ENCODE results near the gene ATP6V1F. TPM values are rescaled to one million over a fixed set of nuclear protein-coding genes. Genes with fewer than 3 reads are reported as not detected.

The ATP6V1F gene
- total and polyA plus RNA-seq, 7 experiments from 2014 or later = 58.4 to 340 (median 101) TPM

DNA sequence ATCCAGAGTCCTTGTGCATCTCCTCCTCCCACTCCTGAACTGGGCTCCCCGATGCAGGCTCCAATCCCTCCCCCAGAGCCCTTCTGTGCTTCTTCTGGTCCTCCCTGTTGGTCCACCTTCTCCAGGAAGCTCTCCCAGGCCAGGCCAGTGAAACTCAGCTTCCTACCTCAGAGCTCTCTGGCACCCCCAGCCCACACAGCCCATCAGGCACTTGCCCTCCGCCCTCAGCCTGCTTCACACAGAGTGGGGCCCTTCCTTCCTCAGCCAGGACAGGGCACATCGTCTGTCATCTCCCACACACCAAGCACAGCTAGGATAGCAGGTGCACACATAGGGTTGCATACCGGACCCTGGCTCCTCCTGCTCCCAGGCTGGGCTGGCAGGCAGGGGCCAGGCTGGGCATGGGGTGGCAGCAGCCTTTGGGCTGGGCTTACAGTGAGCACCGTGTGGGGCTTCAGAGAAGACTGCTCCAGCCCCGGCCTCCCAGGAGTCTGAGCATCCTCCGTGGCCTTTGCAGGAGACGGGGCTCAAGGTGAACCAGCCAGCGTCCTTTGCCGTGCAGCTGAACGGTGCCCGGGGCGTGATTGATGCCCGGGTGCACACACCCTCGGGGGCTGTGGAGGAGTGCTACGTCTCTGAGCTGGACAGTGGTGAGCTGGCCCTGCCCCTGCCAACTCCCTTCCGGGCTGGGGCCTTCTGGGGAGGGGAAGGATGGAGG lies 6.5 kb upstream of the ATP6V1F start:
- Histone ChIP-seq H3K4me3 (ENCODE audit: low read length) (no peak overlapping the region), H3K9me3 (ENCODE audit: control insufficient read depth in 2 of 3, low read length in 3 of 3) (no peaks in the 10 kb centered on the region), H3K36me3 (ENCODE audit: control insufficient read depth in 2 of 3, insufficient read depth in 3 of 3, low read length in 3 of 3) (no peaks in the 10 kb centered on the region), H3K27ac (ENCODE audit: low read depth, low read length) (no peak overlapping the region), H3K4me1 (ENCODE audit: control insufficient read depth in 2 of 2, insufficient read depth in 2 of 2, low read length in 2 of 2) (no peaks in the 10 kb centered on the region), H3K27me3 (ENCODE audit: control insufficient read depth in 2 of 2, insufficient read depth in 2 of 2, low read length in 2 of 2) (no peaks in the 10 kb centered on the region)
- no peak for DNase-seq
- Mint-ChIP-seq H3K27ac (no peak overlapping the region), H3K9me3 (no peaks in the 10 kb centered on the region), H3K4me3 (no peak overlapping the region), H3K36me3 (no peaks in the 10 kb centered on the region), H3K4me1 (peaks cover 0 to 10% (median 0%) of the 10 kb centered on the region in 7 donors), H3K27me3 (peaks cover 0 to 4% (median 0%) of the 10 kb centered on the region in 5 donors)
- POLR2A ChIA-PET = no interaction called here
- CTCF ChIA-PET = no interaction called here
- intact Hi-C loops (cut with micrococcal nuclease) = no loop called here
- no peak for ATAC-seq

DNA sequence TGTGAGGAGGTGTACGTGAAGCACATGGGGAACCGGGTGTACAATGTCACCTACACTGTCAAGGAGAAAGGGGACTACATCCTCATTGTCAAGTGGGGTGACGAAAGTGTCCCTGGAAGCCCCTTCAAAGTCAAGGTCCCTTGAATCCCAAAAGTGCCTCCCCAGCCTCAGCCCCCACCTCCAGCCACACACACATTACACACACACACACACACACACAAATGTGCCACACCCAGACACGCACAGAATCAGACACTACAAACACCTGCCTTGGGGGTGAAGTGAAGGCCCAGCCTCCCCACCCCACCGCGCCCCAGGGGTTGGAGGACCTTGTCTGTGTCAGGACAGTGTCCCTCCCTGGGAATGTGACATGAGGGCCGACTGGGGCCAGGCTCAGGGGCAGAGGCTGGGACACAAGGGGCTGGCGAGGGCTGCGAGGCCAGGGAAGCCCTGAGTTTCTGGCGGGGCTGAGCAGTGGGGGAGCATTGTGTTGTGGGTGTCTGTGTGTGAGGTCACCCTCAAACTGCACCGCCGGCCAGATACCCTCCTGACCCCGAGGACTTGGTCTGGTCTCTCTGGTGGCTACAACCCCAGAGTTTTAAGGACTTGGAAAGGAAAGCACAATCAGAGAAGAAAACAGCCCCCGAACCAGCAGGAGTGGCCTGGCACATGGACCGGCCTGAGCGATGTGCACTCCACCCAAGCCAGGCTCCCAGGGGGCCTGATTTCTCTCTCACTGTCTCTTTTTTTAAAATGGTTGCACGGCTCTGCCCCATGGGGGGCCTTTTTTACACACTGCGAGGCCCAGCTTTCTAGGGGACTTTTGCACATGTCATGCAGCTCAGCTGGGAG lies 4.0 kb upstream of the ATP6V1F start:
- POLR2A ChIA-PET = no interaction called here
- Mint-ChIP-seq H3K4me3 (no peak overlapping the region), H3K9me3 (no peaks in the 10 kb centered on the region), H3K36me3 (peaks cover 0 to 3% (median 0%) of the 10 kb centered on the region in 5 donors), H3K27ac (no peak overlapping the region), H3K4me1 (peaks cover 7 to 20% (median 12%) of the 10 kb centered on the region in 7 donors), H3K27me3 (peaks cover 0 to 4% (median 0%) of the 10 kb centered on the region in 5 donors)
- no peak for DNase-seq
- Histone ChIP-seq H3K27me3 (ENCODE audit: control insufficient read depth in 2 of 2, insufficient read depth in 2 of 2, low read length in 2 of 2) (no peaks in the 10 kb centered on the region), H3K27ac (ENCODE audit: low read depth, low read length) (no peak overlapping the region), H3K4me1 (ENCODE audit: control insufficient read depth in 2 of 2, insufficient read depth in 2 of 2, low read length in 2 of 2) (peaks cover 7 to 9% of the 10 kb centered on the region in 2 donors), H3K36me3 (ENCODE audit: control insufficient read depth in 2 of 3, insufficient read depth in 3 of 3, low read length in 3 of 3) (peaks cover 0 to 3% (median 0%) of the 10 kb centered on the region in 3 experiments), H3K4me3 (ENCODE audit: low read length) (no peak overlapping the region), H3K9me3 (ENCODE audit: control insufficient read depth in 2 of 3, low read length in 3 of 3) (no peaks in the 10 kb centered on the region)
- CTCF ChIA-PET = no interaction called here
- intact Hi-C loops (cut with micrococcal nuclease) = no loop called here
- ATAC-seq = no peak

DNA sequence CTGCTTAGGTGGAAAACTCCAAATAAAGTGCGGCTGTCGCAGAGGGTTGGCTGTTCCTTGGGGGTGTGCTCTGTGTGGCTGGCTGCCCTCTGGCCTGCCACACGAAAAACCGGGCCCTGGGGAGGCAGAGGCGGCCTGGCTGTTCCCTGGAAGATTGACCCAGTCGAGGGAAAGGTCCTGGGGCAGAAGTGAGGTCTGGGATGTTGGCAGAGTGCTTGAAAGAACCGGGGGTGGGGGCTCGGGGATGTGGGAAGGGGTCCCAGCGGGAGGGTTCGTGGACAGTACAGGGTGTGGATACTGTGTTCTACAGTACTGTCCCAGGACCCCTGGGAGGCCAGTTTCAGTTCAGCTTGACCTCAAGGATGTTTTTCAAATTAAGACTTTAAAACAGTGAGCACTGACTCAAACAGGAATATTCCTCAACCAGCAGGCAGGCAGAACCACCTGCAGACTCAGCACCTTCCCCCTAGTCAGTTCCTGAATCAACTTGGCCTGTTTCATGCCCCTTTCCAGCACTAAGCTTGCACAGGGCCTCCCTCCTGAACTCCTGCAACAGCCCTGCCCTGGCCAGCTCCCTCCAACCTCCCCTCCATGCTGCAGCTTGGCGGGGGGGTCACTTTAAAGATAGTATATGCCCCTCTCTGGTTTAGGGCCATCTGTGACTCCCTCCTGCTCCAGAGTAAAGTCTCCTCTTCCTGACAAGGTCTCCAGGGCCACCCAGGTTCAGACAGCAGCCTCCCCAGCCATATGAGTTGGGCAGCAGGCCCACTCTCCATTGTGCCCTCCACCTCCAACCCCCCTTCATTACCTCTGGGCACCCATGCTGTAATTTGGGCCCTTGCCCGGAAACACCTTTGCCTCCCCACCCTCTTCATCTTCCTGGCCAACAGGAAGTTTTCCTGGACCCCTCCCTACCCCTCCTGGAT lies 3.2 kb upstream of the ATP6V1F start:
- Mint-ChIP-seq H3K27me3 (peaks cover 0 to 2% (median 0%) of the 10 kb centered on the region in 5 donors), H3K9me3 (no peaks in the 10 kb centered on the region), H3K36me3 (peaks cover 0 to 3% (median 0%) of the 10 kb centered on the region in 5 donors), H3K4me3 (no peak overlapping the region), H3K27ac (no peak overlapping the region), H3K4me1 (peaks cover 7 to 24% (median 17%) of the 10 kb centered on the region in 7 donors)
- intact Hi-C loops (cut with micrococcal nuclease) = loop anchor here (5.0 to 10.0 kb wide), 6 partner anchors 67 to 1272 kb away; partner anchors contain the start of genes CCDC136 (in 2 of the 2), HILPDA (in 2 of the 2), ARF5 (in 1 of the 2) and GCC1 (in 1 of the 2)
- Histone ChIP-seq H3K27me3 (ENCODE audit: control insufficient read depth in 2 of 2, insufficient read depth in 2 of 2, low read length in 2 of 2) (no peaks in the 10 kb centered on the region), H3K9me3 (ENCODE audit: control insufficient read depth in 2 of 3, low read length in 3 of 3) (no peaks in the 10 kb centered on the region), H3K27ac (ENCODE audit: low read depth, low read length) (no peak overlapping the region), H3K4me3 (ENCODE audit: low read length) (no peak overlapping the region), H3K36me3 (ENCODE audit: control insufficient read depth in 2 of 3, insufficient read depth in 3 of 3, low read length in 3 of 3) (peaks cover 0 to 3% (median 0%) of the 10 kb centered on the region in 3 experiments), H3K4me1 (ENCODE audit: control insufficient read depth in 2 of 2, insufficient read depth in 2 of 2, low read length in 2 of 2) (peaks cover 12 to 15% of the 10 kb centered on the region in 2 donors)
- ChIA-PET POLR2A (no interaction called here), CTCF (no interaction called here)
- ATAC-seq = no peak
- no peak for DNase-seq

DNA sequence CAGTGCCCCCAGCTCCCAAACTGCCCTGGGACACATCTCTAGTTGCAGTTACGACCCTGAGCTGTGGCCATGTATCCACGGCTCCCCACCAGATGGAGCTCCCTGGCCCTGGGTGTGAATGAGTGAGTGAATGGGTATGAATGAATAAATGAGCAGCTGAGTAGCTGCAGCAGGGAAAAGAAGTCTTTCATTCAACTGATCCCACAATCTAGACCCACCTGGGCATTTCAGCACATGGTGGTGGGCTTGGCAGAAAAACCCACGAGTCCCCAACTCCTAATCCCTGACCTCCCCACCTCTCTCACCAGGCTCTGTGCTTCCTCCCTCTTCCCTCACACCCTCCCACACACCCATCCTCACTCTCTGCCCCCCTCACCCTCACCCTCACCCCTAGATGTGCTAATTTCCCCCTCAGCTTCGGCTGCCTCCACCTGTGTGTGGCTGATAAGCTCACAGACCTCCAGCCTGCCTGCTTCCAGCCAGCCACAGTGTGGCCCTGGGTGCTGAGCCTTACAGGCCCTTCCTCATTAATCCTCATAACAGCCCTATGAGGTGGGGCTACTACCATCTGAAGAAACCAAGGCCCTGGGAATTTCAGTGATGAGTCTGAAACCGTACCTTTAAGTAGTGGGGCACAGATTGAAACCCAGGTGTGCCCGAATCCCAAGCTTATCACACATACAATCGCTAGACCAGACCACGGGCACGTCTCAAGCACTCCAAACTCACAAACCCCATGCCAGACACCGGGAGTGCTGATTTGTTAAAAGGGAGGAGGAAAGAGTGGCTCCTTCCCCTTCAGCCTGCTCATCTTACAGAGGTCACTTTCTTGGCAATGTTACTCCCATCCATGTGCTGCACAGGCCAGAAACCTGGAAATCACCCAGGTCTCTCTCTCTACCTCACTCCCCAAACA lies 2.2 kb upstream of the ATP6V1F start:
- ChIA-PET CTCF (interaction anchor here (0.5 kb wide), 1 partner anchor 1082 kb away, joined by 4 read pairs; no protein-coding TSS in a partner anchor), POLR2A (no interaction called here)
- no peaks in the 10 kb centered on the region for H3K27me3 ChIP-seq (ENCODE audit: control insufficient read depth in 2 of 2, insufficient read depth in 2 of 2, low read length in 2 of 2)
- H3K36me3 ChIP-seq (ENCODE audit: control insufficient read depth in 2 of 3, insufficient read depth in 3 of 3, low read length in 3 of 3) = peaks cover 0 to 10% (median 0%) of the 10 kb centered on the region in 3 experiments
- ATAC-seq (no peak), DNase-seq (no peak)
- intact Hi-C loops (cut with micrococcal nuclease) = loop anchor here (5.0 to 10.0 kb wide), 6 partner anchors 68 to 1273 kb away; partner anchors contain the start of genes CCDC136 (in 2 of the 2), HILPDA (in 2 of the 2), ARF5 (in 1 of the 2) and GCC1 (in 1 of the 2)
- H3K4me1 ChIP-seq (ENCODE audit: control insufficient read depth in 2 of 2, insufficient read depth in 2 of 2, low read length in 2 of 2) = peaks cover 12 to 15% of the 10 kb centered on the region in 2 donors
- H3K9me3 Mint-ChIP-seq = no peaks in the 10 kb centered on the region
- H3K27ac ChIP-seq (ENCODE audit: low read depth, low read length) = no peak overlapping the region
- no peaks in the 10 kb centered on the region for H3K9me3 ChIP-seq (ENCODE audit: control insufficient read depth in 2 of 3, low read length in 3 of 3)
- H3K27ac Mint-ChIP-seq = peak overlapping the region in 2 of 9 donors; percentile 11 to 73
- peaks cover 16 to 30% (median 25%) of the 10 kb centered on the region in 7 donors for H3K4me1 Mint-ChIP-seq
- no peak overlapping the region for H3K4me3 ChIP-seq (ENCODE audit: low read length)
- H3K27me3 Mint-ChIP-seq = peaks cover 0 to 2% (median 0%) of the 10 kb centered on the region in 5 donors
- peak overlapping the region in 1 of 10 donors; percentile 42 for H3K4me3 Mint-ChIP-seq
- H3K36me3 Mint-ChIP-seq = peaks cover 0 to 6% (median under 1%) of the 10 kb centered on the region in 5 donors

DNA sequence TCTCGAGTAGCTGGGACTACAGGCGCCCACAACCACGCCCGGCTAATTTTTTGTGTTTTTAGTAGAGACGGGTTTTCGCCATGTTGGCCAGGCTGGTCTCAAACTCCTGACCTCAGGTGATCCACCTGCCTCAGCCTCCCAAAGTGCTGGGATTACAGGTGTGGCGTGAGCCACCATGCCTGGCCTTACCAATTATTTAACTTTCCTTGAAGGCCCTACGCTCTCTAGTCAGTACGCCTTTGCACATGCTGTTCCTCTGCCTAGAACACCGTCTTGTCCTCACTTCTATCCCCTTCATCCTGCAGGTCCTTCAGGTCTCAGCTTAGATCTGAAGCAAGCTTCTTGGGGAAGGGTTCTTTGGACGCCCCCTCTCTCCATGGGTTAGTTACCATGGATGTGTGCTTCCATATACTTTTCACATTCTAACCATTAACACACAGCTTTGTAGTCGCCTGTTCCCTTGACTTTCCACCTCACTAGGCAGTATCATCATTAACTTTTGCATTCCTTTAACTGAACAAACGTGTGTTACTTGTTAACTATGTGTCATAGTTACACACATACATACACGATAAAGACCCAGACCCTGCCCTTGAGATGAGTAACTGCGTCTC lies 592 bp upstream of the ATP6V1F start:
- CTCF ChIA-PET = interaction anchor here (0.9 to 1.6 kb wide), 4 partner anchors 15 to 124 kb away, joined by 3 to 4 read pairs (median 4); no protein-coding TSS in a partner anchor
- peak overlapping the region; percentile 88 to 100 (median 98) for H3K4me3 Mint-ChIP-seq
- DNase-seq (no peak), ATAC-seq (no peak)
- Histone ChIP-seq H3K27ac (ENCODE audit: low read depth, low read length) (peak overlapping the region; percentile 76), H3K4me3 (ENCODE audit: low read length) (peak overlapping the region; percentile 88), H3K4me1 (ENCODE audit: control insufficient read depth in 2 of 2, insufficient read depth in 2 of 2, low read length in 2 of 2) (peaks cover 12 to 15% of the 10 kb centered on the region in 2 donors), H3K9me3 (ENCODE audit: control insufficient read depth in 2 of 3, low read length in 3 of 3) (no peaks in the 10 kb centered on the region), H3K27me3 (ENCODE audit: control insufficient read depth in 2 of 2, insufficient read depth in 2 of 2, low read length in 2 of 2) (no peaks in the 10 kb centered on the region), H3K36me3 (ENCODE audit: control insufficient read depth in 2 of 3, insufficient read depth in 3 of 3, low read length in 3 of 3) (peaks cover 0 to 19% (median 0%) of the 10 kb centered on the region in 3 experiments)
- no peaks in the 10 kb centered on the region for H3K9me3 Mint-ChIP-seq
- H3K36me3 Mint-ChIP-seq = peaks cover 0 to 11% (median 5%) of the 10 kb centered on the region in 5 donors
- intact Hi-C loops (cut with micrococcal nuclease) = loop anchor here (1.0 to 10.0 kb wide), 20 partner anchors 20 to 1275 kb away; partner anchors contain the start of genes CALU (in 2 of the 2), CCDC136 (in 2 of the 2), HILPDA (in 2 of the 2) and METTL2B (in 2 of the 2)
- peak overlapping the region; percentile 86 to 99 (median 93) for H3K27ac Mint-ChIP-seq
- peaks cover 21 to 34% (median 30%) of the 10 kb centered on the region in 7 donors for H3K4me1 Mint-ChIP-seq
- H3K27me3 Mint-ChIP-seq = peaks cover 0 to 2% (median 0%) of the 10 kb centered on the region in 5 donors
- POLR2A ChIA-PET = interaction anchor here (0.6 to 1.5 kb wide), 4 partner anchors 71 to 385 kb away, joined by 4 to 9 read pairs (median 4); partner anchors contain the start of genes CALU and METTL2B

Data from naive thymus-derived CD4-positive, alpha-beta T cell (primary cell).